Esophagus muscularis mucosa (tissue), 4 donors: Measurements from ENCODE around the gene UGGT1. TPM values are rescaled to one million over a fixed set of nuclear protein-coding genes. Genes with fewer than 3 reads are reported as not detected.

Experiments used
- DNase-seq: peaks from one replicate; pipeline ENCODE4 v3.0.0-alpha.2; 2017; ENCODE audit errors: extremely low spot score
- H3K27ac ChIP-seq, 4 donors: fragments of 200-600 bp; sonication (generic); replicated peaks in 1 of 4; 1 replicate in 3 of 4; 2 replicates in 1 of 4; pipeline ENCODE4 v1.5.1; 2016 to 2019; ENCODE audit warnings: mild to moderate bottlenecking in 1 of 4
- H3K27me3 ChIP-seq, 4 donors: fragments of 200-600 bp; sonication (generic); one replicate each; pipeline versions ENCODE4 v1.5.1 to v1.6.0; 2016 to 2019
- H3K36me3 ChIP-seq, 4 donors: fragments of 200-600 bp; sonication (generic); one replicate each; pipeline ENCODE4 v1.5.1; 2016 to 2019
- H3K4me1 ChIP-seq, 4 donors: fragments of 200-600 bp; sonication (generic); one replicate each; pipeline ENCODE4 v1.5.1; 2016 to 2019
- H3K4me3 ChIP-seq, 4 donors: fragments of 200-600 bp; sonication (generic); 1 replicate in 2 of 4; 2 replicates in 2 of 4; pipeline ENCODE4 v1.5.1; 2016 to 2019; ENCODE audit warnings: mild to moderate bottlenecking in 4 of 4, moderate library complexity in 1 of 4
- H3K9me3 ChIP-seq, 4 donors: fragments of 200-600 bp; sonication (generic); 1 replicate in 3 of 4; 2 replicates in 1 of 4; pipeline ENCODE4 v1.5.1; 2016 to 2019
- CTCF ChIP-seq, 3 experiments: fragments of 200-600 bp in 2 of 3; fragments of 450-650 bp in 1 of 3; sonication (generic) in 2 of 3; IDR thresholded peaks; one replicate each; pipeline ENCODE4 v1.5.1; 2017 to 2019; ENCODE audit warnings: antibody characterized with exemption in 3 of 3, mild to moderate bottlenecking in 2 of 3, moderate library complexity in 1 of 3
- EP300 ChIP-seq: sonication (generic); formaldehyde crosslinking; IDR thresholded peaks from one replicate; pipeline ENCODE4 v1.6.1; 2017; ENCODE audit warnings: antibody characterized with exemption
- POLR2A ChIP-seq: fragments of 450-650 bp; IDR thresholded peaks from one replicate; pipeline ENCODE4 v1.6.1; 2017; ENCODE audit warnings: antibody characterized with exemption, moderate library complexity, mild to moderate bottlenecking, low read depth
- POLR2AphosphoS5 ChIP-seq, 2 donors: sonication (generic); formaldehyde crosslinking; IDR thresholded peaks; one replicate each; pipeline ENCODE4 v1.6.1; 2017; ENCODE audit warnings: antibody characterized with exemption in 2 of 2
- WGBS: methylation state at CpG from one replicate; pipeline ENCODE4 v1.1.5; 2018; 5-methylcytosine and 5-hydroxymethylcytosine counted together
- intact Hi-C: fragments of 100-400 bp; cut with DNase I; formaldehyde crosslinking; loops from one replicate; pipeline ENCODE4 v1.15.1; 2023
- total RNA-seq, 4 donors: library from RNA; depleted of rRNA; stranded (reverse); fragments of >200 nt; gene quantifications; one replicate each; pipeline versions ENCODE4 v1.1.0 to v1.2.1, GENCODE V29; 2016

Gene UGGT1
- total RNA-seq, 4 donors from 2014 or later, result 27.0 to 32.4 (median 27.6) TPM

GRCh38 chr2:128095201-128095600, 4.2 kb downstream of the UGGT1 start:
- H3K36me3 ChIP-seq, result peaks cover 8 to 33% (median 23%) of the 10 kb centered on the region in 4 donors
- H3K27ac ChIP-seq, result no peak overlapping the region
- H3K4me3 ChIP-seq, result no peak overlapping the region
- H3K9me3 ChIP-seq, result no peaks in the 10 kb centered on the region
- no peak for DNase-seq
- no peaks in the 10 kb centered on the region for H3K27me3 ChIP-seq
- TF ChIP-seq POLR2A (no peak), POLR2AphosphoS5 (IDR thresholded peaks at IDR 0.05) (no peak), EP300 (no peak)
- 51% methylated on average over 3 of the region's 3 CpGs for WGBS
- intact Hi-C loops, result loop anchor here (10.0 kb wide), 1 partner anchor 210 kb away; the partner anchor contains the start of gene AMMECR1L
- peaks cover 8 to 36% (median 19%) of the 10 kb centered on the region in 4 donors for H3K4me1 ChIP-seq

GRCh38 chr2:128103407-128103806, 12.4 kb downstream of the UGGT1 start:
- Histone ChIP-seq H3K27ac (no peak overlapping the region), H3K4me3 (no peak overlapping the region), H3K36me3 (peaks cover 0 to 64% (median 27%) of the 10 kb centered on the region in 4 donors), H3K9me3 (no peaks in the 10 kb centered on the region), H3K27me3 (no peaks in the 10 kb centered on the region), H3K4me1 (no peaks in the 10 kb centered on the region)
- TF ChIP-seq EP300 (no peak), POLR2AphosphoS5 (IDR thresholded peaks at IDR 0.05) (no peak), POLR2A (no peak), CTCF (IDR thresholded peaks at IDR 0.05) (no peak)
- WGBS, result 86% methylated on average over 1 of the region's 1 CpG
- intact Hi-C loops, result no loop called here
- no peak for DNase-seq

- DNase-seq, result no peak
- intact Hi-C loops, result no loop called here
- WGBS, result 93% methylated on average over 4 of the region's 4 CpGs
- no peak overlapping the region for H3K4me3 ChIP-seq
- H3K27ac ChIP-seq, result no peak overlapping the region
- no peaks in the 10 kb centered on the region for H3K4me1 ChIP-seq
- no peak for TF ChIP-seq POLR2AphosphoS5 (IDR thresholded peaks at IDR 0.05)
- TF ChIP-seq CTCF (IDR thresholded peaks at IDR 0.05), result no peak
- TF ChIP-seq POLR2A, result no peak
- TF ChIP-seq EP300, result no peak
- no peaks in the 10 kb centered on the region for H3K27me3 ChIP-seq
- peaks cover 3 to 63% (median 27%) of the 10 kb centered on the region in 4 donors for H3K36me3 ChIP-seq
- no peaks in the 10 kb centered on the region for H3K9me3 ChIP-seq
Measured at GRCh38 chr2:128105072-128105471, 14.1 kb downstream of the UGGT1 start.

GRCh38 chr2:128108166-128108565, 17.2 kb downstream of the UGGT1 start:
- TF ChIP-seq POLR2AphosphoS5 (IDR thresholded peaks at IDR 0.05) (no peak), EP300 (no peak), CTCF (IDR thresholded peaks at IDR 0.05) (no peak), POLR2A (no peak)
- Histone ChIP-seq H3K27ac (no peak overlapping the region), H3K4me1 (no peaks in the 10 kb centered on the region), H3K4me3 (no peak overlapping the region), H3K9me3 (no peaks in the 10 kb centered on the region), H3K27me3 (no peaks in the 10 kb centered on the region), H3K36me3 (peaks cover 13 to 71% (median 45%) of the 10 kb centered on the region in 4 donors)
- intact Hi-C loops, result no loop called here
- no peak for DNase-seq
- WGBS, result 76% methylated on average over 1 of the region's 1 CpG

- DNase-seq, result no peak
- peaks cover 16 to 79% (median 49%) of the 10 kb centered on the region in 4 donors for H3K36me3 ChIP-seq
- no peak overlapping the region for H3K4me3 ChIP-seq
- intact Hi-C loops, result no loop called here
- no peaks in the 10 kb centered on the region for H3K27me3 ChIP-seq
- WGBS, result 88% methylated on average over 4 of the region's 4 CpGs
- H3K4me1 ChIP-seq, result no peaks in the 10 kb centered on the region
- no peak overlapping the region for H3K27ac ChIP-seq
- no peaks in the 10 kb centered on the region for H3K9me3 ChIP-seq
- TF ChIP-seq EP300, result no peak
Measured at GRCh38 chr2:128109243-128109642, 18.2 kb downstream of the UGGT1 start.
